Measurements from ENCODE around the gene MFAP4.

The MFAP4 gene

GRCh38 chr17:19410091-19410490 lies 23.1 kb upstream of the MFAP4 start:
- DNase-seq (ENCODE audit: low spot score): no peak

GRCh38 chr17:19409509-19409908 lies 22.5 kb upstream of the MFAP4 start:
- DNase-seq (ENCODE audit: low spot score): no peak

GRCh38 chr17:19409066-19409465 lies 22.1 kb upstream of the MFAP4 start:
- no peak for DNase-seq (ENCODE audit: low spot score)

- DNase-seq (ENCODE audit: low spot score): no peak
Measured at GRCh38 chr17:19408346-19408710, 21.3 kb upstream of the MFAP4 start.

GRCh38 chr17:19407601-19408345 lies 20.8 kb upstream of the MFAP4 start:
- no peak for DNase-seq (ENCODE audit: low spot score)

GRCh38 chr17:19405114-19405513 lies 18.1 kb upstream of the MFAP4 start:
- no peak for DNase-seq (ENCODE audit: low spot score)

- DNase-seq (ENCODE audit: low spot score): no peak
Measured at GRCh38 chr17:19404264-19404663, 17.3 kb upstream of the MFAP4 start.

GRCh38 chr17:19403021-19403420 lies 16.0 kb upstream of the MFAP4 start:
- DNase-seq (ENCODE audit: low spot score): no peak

GRCh38 chr17:19402171-19402570 lies 15.2 kb upstream of the MFAP4 start:
- DNase-seq (ENCODE audit: low spot score): no peak

GRCh38 chr17:19401321-19402010 lies 14.5 kb upstream of the MFAP4 start:
- no peak for DNase-seq (ENCODE audit: low spot score)

- no peak for DNase-seq (ENCODE audit: low spot score)
Measured at GRCh38 chr17:19399750-19400450, 12.9 kb upstream of the MFAP4 start.

- no peak for DNase-seq (ENCODE audit: low spot score)
Measured at GRCh38 chr17:19398301-19399181, 11.6 kb upstream of the MFAP4 start.

- DNase-seq (ENCODE audit: low spot score): no peak
Measured at GRCh38 chr17:19397556-19398041, 10.6 kb upstream of the MFAP4 start.

GRCh38 chr17:19392303-19392702 lies 5.3 kb upstream of the MFAP4 start:
- no peak for DNase-seq (ENCODE audit: low spot score)

- no peak for DNase-seq (ENCODE audit: low spot score)
Measured at GRCh38 chr17:19391432-19391831, 4.4 kb upstream of the MFAP4 start.

- DNase-seq (ENCODE audit: low spot score): no peak
Measured at GRCh38 chr17:19390951-19391350, 4.0 kb upstream of the MFAP4 start.

GRCh38 chr17:19388791-19389785 lies 2.1 kb upstream of the MFAP4 start:
- DNase-seq (ENCODE audit: low spot score): no peak

GRCh38 chr17:19387921-19388521 lies 1.0 kb upstream of the MFAP4 start:
- DNase-seq (ENCODE audit: low spot score): no peak

- no peak for DNase-seq (ENCODE audit: low spot score)
Measured at GRCh38 chr17:19386051-19386929, 700 bp downstream of the MFAP4 start.

Data from D341Med (cell line).